HK-2 (cell line): ENCODE data around the gene MICAL2.
"Not testable (repeated sequence)": the region's sequence is repeated elsewhere in the genome, so short reads cannot be mapped to it uniquely, and the experiment has no call there.

Experiments
- DNase-seq: peaks from one replicate; pipeline ENCODE4 v3.0.0-alpha.2; 2018; ENCODE audit not compliant: unreplicated experiment

MICAL2 gene

GRCh38 chr11:12133547-12134235 lies 23.3 kb downstream of the MICAL2 start:
- no peak for DNase-seq

GRCh38 chr11:12134236-12134585 lies 23.8 kb downstream of the MICAL2 start:
- no peak for DNase-seq

GRCh38 chr11:12135185-12135584 lies 24.8 kb downstream of the MICAL2 start:
- no peak for DNase-seq

GRCh38 chr11:12137005-12137690 lies 26.8 kb downstream of the MICAL2 start:
- no peak for DNase-seq

GRCh38 chr11:12137938-12138731 lies 27.7 kb downstream of the MICAL2 start:
- DNase-seq = no peak

- no peak for DNase-seq
These were observed 28.9 kb downstream of the MICAL2 start for GRCh38 chr11:12139144-12139881.

GRCh38 chr11:12140186-12140793 lies 29.9 kb downstream of the MICAL2 start:
- no peak for DNase-seq

GRCh38 chr11:12141283-12141682 lies 30.9 kb downstream of the MICAL2 start:
- DNase-seq = no peak

GRCh38 chr11:12142176-12142575 lies 31.8 kb downstream of the MICAL2 start:
- DNase-seq = no peak

- no peak for DNase-seq
These were observed 32.5 kb downstream of the MICAL2 start for GRCh38 chr11:12142909-12143308.

GRCh38 chr11:12143461-12144258 lies 33.3 kb downstream of the MICAL2 start:
- no peak for DNase-seq

GRCh38 chr11:12144330-12145174 lies 34.2 kb downstream of the MICAL2 start:
- no peak for DNase-seq

- not testable (repeated sequence) for DNase-seq
These were observed 36.3 kb downstream of the MICAL2 start for GRCh38 chr11:12146678-12147077.

GRCh38 chr11:12147827-12148226 lies 37.4 kb downstream of the MICAL2 start:
- DNase-seq = no peak

GRCh38 chr11:12148466-12148865 lies 38.1 kb downstream of the MICAL2 start:
- DNase-seq = no peak

- DNase-seq = no peak
These were observed 38.5 kb downstream of the MICAL2 start for GRCh38 chr11:12148882-12149281.

- no peak for DNase-seq
These were observed 39.4 kb downstream of the MICAL2 start for GRCh38 chr11:12149672-12150225.

GRCh38 chr11:12150831-12151382 lies 40.5 kb downstream of the MICAL2 start:
- DNase-seq = no peak

GRCh38 chr11:12152321-12152720 lies 41.9 kb downstream of the MICAL2 start:
- no peak for DNase-seq
